ENCODE results near the gene MAIP1. TPM values are rescaled to one million over a fixed set of nuclear protein-coding genes. Genes with fewer than 3 reads are reported as not detected.
A peak's percentile ranks its signal among the peaks of the same experiment; 100 is the strongest.

The MAIP1 gene
- polyA plus RNA-seq, 1 of the 3 experiments (the other 2 are of a cell fraction) = 11.5 TPM

DNA sequence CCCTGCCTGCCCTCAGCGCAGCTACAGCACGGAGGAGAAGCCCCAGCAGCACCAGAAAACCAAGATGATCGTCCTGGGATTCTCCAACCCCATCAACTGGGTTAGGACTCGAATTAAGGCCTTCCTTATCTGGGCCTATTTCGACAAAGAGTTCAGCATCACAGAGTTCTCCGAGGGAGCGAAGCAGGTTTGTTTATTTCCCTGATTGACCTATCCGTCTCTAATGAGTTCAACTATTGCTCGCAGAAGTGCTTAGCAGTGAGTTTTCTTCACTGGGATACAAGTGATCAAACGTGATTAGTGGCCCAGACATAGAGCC lies 639 bp downstream of the MAIP1 start:
- ChIA-PET POLR2A (no interaction called here), CTCF (no interaction called here)
- Histone ChIP-seq H4K20me1 (ENCODE audit: insufficient read depth) (no peaks in the 10 kb centered on the region), H3K4me1 (ENCODE audit: control insufficient read depth in 1 of 2, insufficient read depth in 2 of 2, low read depth in 1 of 2, low read length in 1 of 2) (peaks cover 0 to 8% of the 10 kb centered on the region in 2 experiments; a peak in 2 of 4 replicates), H3K4me2 (peak overlapping the region; percentile 96), H3K27me3 (ENCODE audit: insufficient read depth) (no peaks in the 10 kb centered on the region), H3K36me3 (replicated peaks in 1 of 2; ENCODE audit: control insufficient read depth in 1 of 2, insufficient read depth in 2 of 2, low read length in 1 of 2) (peaks cover 22 to 42% of the 10 kb centered on the region in 2 experiments), H3K9ac (peak overlapping the region; percentile 90), H3K9me3 (no peaks in the 10 kb centered on the region), H3F3A (replicated peaks; ENCODE audit: insufficient read depth) (peaks cover 11% of the 10 kb centered on the region), H3K79me2 (ENCODE audit: insufficient read depth) (peaks cover 80% of the 10 kb centered on the region), H3K9me2 (no peaks in the 10 kb centered on the region), H3K27ac (ENCODE audit: low read depth in 2 of 2, low read length in 1 of 2) (peak overlapping the region; percentile 91 to 99), H3K4me3 (ENCODE audit: low read depth in 2 of 2, low read length in 1 of 2) (peak overlapping the region; percentile 98 to 99), H2AFZ (ENCODE audit: low read depth) (peak overlapping the region; percentile 88)
- TF ChIP-seq TAF1 (IDR thresholded peaks at IDR 0.05; ENCODE audit: borderline replicate concordance, low read depth, low read length) (no peak), TCF12 (IDR thresholded peaks at IDR 0.05) (no peak), RXRA (IDR thresholded peaks at IDR 0.05; ENCODE audit: borderline replicate concordance, low read depth) (no peak), MXI1 (IDR thresholded peaks at IDR 0.05; ENCODE audit: low read depth, low read length) (no peak), GATA2 (CRISPR knock-in tag; IDR thresholded peaks at IDR 0.05) (no peak), FOXM1 (IDR thresholded peaks at IDR 0.05; ENCODE audit: low read depth) (no peak), EP300 (IDR thresholded peaks at IDR 0.05; ENCODE audit: borderline replicate concordance in 1 of 2, low read depth in 1 of 2, low read length in 1 of 2) (no peak), SMC3 (IDR thresholded peaks at IDR 0.05; ENCODE audit: low read depth, low read length) (no peak), RFX5 (IDR thresholded peaks at IDR 0.05; ENCODE audit: low read length) (no peak), TEAD4 (IDR thresholded peaks at IDR 0.05; ENCODE audit: borderline replicate concordance, insufficient read depth) (no peak), ELF1 (IDR thresholded peaks at IDR 0.05) (no peak), GABPA (IDR thresholded peaks at IDR 0.05; ENCODE audit: low read depth) (no peak)
- TF ChIP-seq, protein P1, sequence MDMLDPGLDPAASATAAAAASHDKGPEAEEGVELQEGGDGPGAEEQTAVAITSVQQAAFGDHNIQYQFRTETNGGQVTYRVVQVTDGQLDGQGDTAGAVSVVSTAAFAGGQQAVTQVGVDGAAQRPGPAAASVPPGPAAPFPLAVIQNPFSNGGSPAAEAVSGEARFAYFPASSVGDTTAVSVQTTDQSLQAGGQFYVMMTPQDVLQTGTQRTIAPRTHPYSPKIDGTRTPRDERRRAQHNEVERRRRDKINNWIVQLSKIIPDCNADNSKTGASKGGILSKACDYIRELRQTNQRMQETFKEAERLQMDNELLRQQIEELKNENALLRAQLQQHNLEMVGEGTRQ (IDR thresholded peaks at IDR 0.05; ENCODE audit: borderline replicate concordance, low read depth, low read length) = no peak
- 2% methylated on average over 6 of the region's 10 CpGs for WGBS (ENCODE audit: low lambda C conversion rate)
- DNase-seq = no peak

GRCh38 chr2:199958014-199958413 lies 2.6 kb downstream of the MAIP1 start:
- POLR2A ChIA-PET = no interaction called here
- CTCF ChIA-PET = interaction anchor here (1.0 kb wide), 1 partner anchor 9 kb away, joined by 4 read pairs; no protein-coding TSS in a partner anchor

More at GRCh38 chr2:199958014-199958413, 2.6 kb downstream of the MAIP1 start:
- H3K9ac ChIP-seq = no peak overlapping the region
- 85% methylated on average over 4 of the region's 4 CpGs for WGBS (ENCODE audit: low lambda C conversion rate)
- no peak overlapping the region for H3K4me2 ChIP-seq
- H3K27ac ChIP-seq (ENCODE audit: low read depth in 2 of 2, low read length in 1 of 2) = no peak overlapping the region
- TF ChIP-seq TEAD4 (IDR thresholded peaks at IDR 0.05; ENCODE audit: borderline replicate concordance, insufficient read depth) = no peak
- no peak for TF ChIP-seq MAX (IDR thresholded peaks at IDR 0.05; ENCODE audit: low read depth)
- no peak for TF ChIP-seq TAF1 (IDR thresholded peaks at IDR 0.05; ENCODE audit: borderline replicate concordance, low read depth, low read length)
- TF ChIP-seq MXI1 (IDR thresholded peaks at IDR 0.05; ENCODE audit: low read depth, low read length) = no peak
- TF ChIP-seq, protein P2, sequence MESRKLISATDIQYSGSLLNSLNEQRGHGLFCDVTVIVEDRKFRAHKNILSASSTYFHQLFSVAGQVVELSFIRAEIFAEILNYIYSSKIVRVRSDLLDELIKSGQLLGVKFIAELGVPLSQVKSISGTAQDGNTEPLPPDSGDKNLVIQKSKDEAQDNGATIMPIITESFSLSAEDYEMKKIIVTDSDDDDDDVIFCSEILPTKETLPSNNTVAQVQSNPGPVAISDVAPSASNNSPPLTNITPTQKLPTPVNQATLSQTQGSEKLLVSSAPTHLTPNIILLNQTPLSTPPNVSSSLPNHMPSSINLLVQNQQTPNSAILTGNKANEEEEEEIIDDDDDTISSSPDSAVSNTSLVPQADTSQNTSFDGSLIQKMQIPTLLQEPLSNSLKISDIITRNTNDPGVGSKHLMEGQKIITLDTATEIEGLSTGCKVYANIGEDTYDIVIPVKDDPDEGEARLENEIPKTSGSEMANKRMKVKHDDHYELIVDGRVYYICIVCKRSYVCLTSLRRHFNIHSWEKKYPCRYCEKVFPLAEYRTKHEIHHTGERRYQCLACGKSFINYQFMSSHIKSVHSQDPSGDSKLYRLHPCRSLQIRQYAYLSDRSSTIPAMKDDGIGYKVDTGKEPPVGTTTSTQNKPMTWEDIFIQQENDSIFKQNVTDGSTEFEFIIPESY (IDR thresholded peaks at IDR 0.05; ENCODE audit: borderline replicate concordance, low read depth) = no peak
- TF ChIP-seq FOXM1 (IDR thresholded peaks at IDR 0.05; ENCODE audit: low read depth) = no peak
- no peak for TF ChIP-seq TCF12 (IDR thresholded peaks at IDR 0.05)
- TF ChIP-seq NFIC (IDR thresholded peaks at IDR 0.05; ENCODE audit: borderline replicate concordance) = no peak
- H3K4me3 ChIP-seq (ENCODE audit: low read depth in 2 of 2, low read length in 1 of 2) = no peak overlapping the region
- no peak overlapping the region for H2AFZ ChIP-seq (ENCODE audit: low read depth)
- H3K27me3 ChIP-seq (ENCODE audit: insufficient read depth) = no peaks in the 10 kb centered on the region
- H4K20me1 ChIP-seq (ENCODE audit: insufficient read depth) = no peaks in the 10 kb centered on the region
- H3K4me1 ChIP-seq (ENCODE audit: control insufficient read depth in 1 of 2, insufficient read depth in 2 of 2, low read depth in 1 of 2, low read length in 1 of 2) = peaks cover 0 to 8% of the 10 kb centered on the region in 2 experiments; a peak in 2 of 4 replicates
- H3K9me2 ChIP-seq = no peaks in the 10 kb centered on the region
- peaks cover 66% of the 10 kb centered on the region for H3K79me2 ChIP-seq (ENCODE audit: insufficient read depth)
- peaks cover 31 to 47% of the 10 kb centered on the region in 2 experiments for H3K36me3 ChIP-seq (replicated peaks in 1 of 2; ENCODE audit: control insufficient read depth in 1 of 2, insufficient read depth in 2 of 2, low read length in 1 of 2)
- no peak for DNase-seq
- no peaks in the 10 kb centered on the region for H3K9me3 ChIP-seq
- peaks cover 13% of the 10 kb centered on the region for H3F3A ChIP-seq (replicated peaks; ENCODE audit: insufficient read depth)
